ENCODE data around the gene TTC33.

Gene TTC33

GRCh38 chr5:40779561-40779960, 23.8 kb upstream of the TTC33 start:
- no peak for DNase-seq (ENCODE audit: low spot score)
- H3K27ac ChIP-seq, result no peak overlapping the region
- TF ChIP-seq CTCF (conservative IDR thresholded peaks at IDR 0.05; ENCODE audit: low read depth), result no peak
- POLR2A ChIA-PET (ENCODE audit: low non-redundant PET), result no interaction called here
- CTCF ChIA-PET, result no interaction called here

- ChIA-PET CTCF (no interaction called here), POLR2A (ENCODE audit: low non-redundant PET) (no interaction called here)
- no peak for TF ChIP-seq CTCF (conservative IDR thresholded peaks at IDR 0.05; ENCODE audit: low read depth)
- DNase-seq (ENCODE audit: low spot score), result no peak
- no peak overlapping the region for H3K27ac ChIP-seq
Measured at GRCh38 chr5:40778133-40778532, 22.4 kb upstream of the TTC33 start.

- no peak for DNase-seq (ENCODE audit: low spot score)
- no peak overlapping the region for H3K27ac ChIP-seq
- ChIA-PET POLR2A (ENCODE audit: low non-redundant PET) (no interaction called here), CTCF (interaction anchor here (0.6 kb wide), 1 partner anchor 1125 kb away, joined by 4 read pairs; no protein-coding TSS in a partner anchor)
- no peak for TF ChIP-seq CTCF (conservative IDR thresholded peaks at IDR 0.05; ENCODE audit: low read depth)
Measured at GRCh38 chr5:40776658-40776977, 20.9 kb upstream of the TTC33 start.

GRCh38 chr5:40775846-40776657, 20.3 kb upstream of the TTC33 start:
- CTCF ChIA-PET, result interaction anchor here (0.6 kb wide), 1 partner anchor 1704 kb away, joined by 3 read pairs; no protein-coding TSS in a partner anchor
- no peak for TF ChIP-seq CTCF (conservative IDR thresholded peaks at IDR 0.05; ENCODE audit: low read depth)
- POLR2A ChIA-PET (ENCODE audit: low non-redundant PET), result no interaction called here
- no peak for DNase-seq (ENCODE audit: low spot score)
- no peak overlapping the region for H3K27ac ChIP-seq

- CTCF ChIA-PET, result no interaction called here
Measured at GRCh38 chr5:40775085-40775845, 19.5 kb upstream of the TTC33 start.

GRCh38 chr5:40774623-40775022, 18.9 kb upstream of the TTC33 start:
- DNase-seq (ENCODE audit: low spot score), result no peak
- CTCF ChIA-PET, result no interaction called here
- POLR2A ChIA-PET (ENCODE audit: low non-redundant PET), result no interaction called here
- no peak overlapping the region for H3K27ac ChIP-seq
- no peak for TF ChIP-seq CTCF (conservative IDR thresholded peaks at IDR 0.05; ENCODE audit: low read depth)

More at GRCh38 chr5:40775085-40775845, 19.5 kb upstream of the TTC33 start:
- no peak for TF ChIP-seq CTCF (conservative IDR thresholded peaks at IDR 0.05; ENCODE audit: low read depth)
- no peak overlapping the region for H3K27ac ChIP-seq
- POLR2A ChIA-PET (ENCODE audit: low non-redundant PET), result no interaction called here
- DNase-seq (ENCODE audit: low spot score), result no peak

Measured in RWPE1 (cell line).